Liver (tissue), 3 donors: ENCODE measurements around the gene SGCG.

Experiments
- ATF3 ChIP-seq: IDR thresholded peaks from 2 replicates; pipeline ENCODE4 v1.6.1; 2016; ENCODE audit warnings: antibody characterized with exemption
- CTCF ChIP-seq: fragments of 150-350 bp; IDR thresholded peaks from 2 replicates; pipeline ENCODE4 v1.5.1; 2017; ENCODE audit warnings: improper control_type of control experiment, low read depth, low read length; ENCODE audit not compliant: missing input control
- FOXA1 ChIP-seq: IDR thresholded peaks from 2 replicates; pipeline ENCODE4 v1.6.1; 2016; ENCODE audit warnings: antibody characterized with exemption
- JUND ChIP-seq, 2 donors: IDR thresholded peaks; 2 replicates each; pipeline ENCODE4 v1.6.1; 2016; ENCODE audit warnings: antibody characterized with exemption in 2 of 2
- RXRA ChIP-seq, 2 donors: IDR thresholded peaks; 2 replicates each; pipeline ENCODE4 v1.6.1; 2017 to 2018; ENCODE audit warnings: antibody characterized with exemption in 2 of 2, mild to moderate bottlenecking in 1 of 2
- donor health status: healthy.
- donor health status: healthy.

- no peak for TF ChIP-seq RXRA (IDR thresholded peaks at IDR 0.05)
- TF ChIP-seq CTCF = no peak
- no peak for TF ChIP-seq ATF3
- TF ChIP-seq JUND (IDR thresholded peaks at IDR 0.05) = no peak
- TF ChIP-seq FOXA1 = no peak
Observed at GRCh38 chr13:23354520-23354919, 173.7 kb downstream of the SGCG start.
